ENCODE measurements around the gene APOB.
A peak's percentile ranks its signal among the peaks of the same experiment; 100 is the strongest.

The APOB gene, protein sequence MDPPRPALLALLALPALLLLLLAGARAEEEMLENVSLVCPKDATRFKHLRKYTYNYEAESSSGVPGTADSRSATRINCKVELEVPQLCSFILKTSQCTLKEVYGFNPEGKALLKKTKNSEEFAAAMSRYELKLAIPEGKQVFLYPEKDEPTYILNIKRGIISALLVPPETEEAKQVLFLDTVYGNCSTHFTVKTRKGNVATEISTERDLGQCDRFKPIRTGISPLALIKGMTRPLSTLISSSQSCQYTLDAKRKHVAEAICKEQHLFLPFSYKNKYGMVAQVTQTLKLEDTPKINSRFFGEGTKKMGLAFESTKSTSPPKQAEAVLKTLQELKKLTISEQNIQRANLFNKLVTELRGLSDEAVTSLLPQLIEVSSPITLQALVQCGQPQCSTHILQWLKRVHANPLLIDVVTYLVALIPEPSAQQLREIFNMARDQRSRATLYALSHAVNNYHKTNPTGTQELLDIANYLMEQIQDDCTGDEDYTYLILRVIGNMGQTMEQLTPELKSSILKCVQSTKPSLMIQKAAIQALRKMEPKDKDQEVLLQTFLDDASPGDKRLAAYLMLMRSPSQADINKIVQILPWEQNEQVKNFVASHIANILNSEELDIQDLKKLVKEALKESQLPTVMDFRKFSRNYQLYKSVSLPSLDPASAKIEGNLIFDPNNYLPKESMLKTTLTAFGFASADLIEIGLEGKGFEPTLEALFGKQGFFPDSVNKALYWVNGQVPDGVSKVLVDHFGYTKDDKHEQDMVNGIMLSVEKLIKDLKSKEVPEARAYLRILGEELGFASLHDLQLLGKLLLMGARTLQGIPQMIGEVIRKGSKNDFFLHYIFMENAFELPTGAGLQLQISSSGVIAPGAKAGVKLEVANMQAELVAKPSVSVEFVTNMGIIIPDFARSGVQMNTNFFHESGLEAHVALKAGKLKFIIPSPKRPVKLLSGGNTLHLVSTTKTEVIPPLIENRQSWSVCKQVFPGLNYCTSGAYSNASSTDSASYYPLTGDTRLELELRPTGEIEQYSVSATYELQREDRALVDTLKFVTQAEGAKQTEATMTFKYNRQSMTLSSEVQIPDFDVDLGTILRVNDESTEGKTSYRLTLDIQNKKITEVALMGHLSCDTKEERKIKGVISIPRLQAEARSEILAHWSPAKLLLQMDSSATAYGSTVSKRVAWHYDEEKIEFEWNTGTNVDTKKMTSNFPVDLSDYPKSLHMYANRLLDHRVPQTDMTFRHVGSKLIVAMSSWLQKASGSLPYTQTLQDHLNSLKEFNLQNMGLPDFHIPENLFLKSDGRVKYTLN (N-terminal part only)

DNA sequence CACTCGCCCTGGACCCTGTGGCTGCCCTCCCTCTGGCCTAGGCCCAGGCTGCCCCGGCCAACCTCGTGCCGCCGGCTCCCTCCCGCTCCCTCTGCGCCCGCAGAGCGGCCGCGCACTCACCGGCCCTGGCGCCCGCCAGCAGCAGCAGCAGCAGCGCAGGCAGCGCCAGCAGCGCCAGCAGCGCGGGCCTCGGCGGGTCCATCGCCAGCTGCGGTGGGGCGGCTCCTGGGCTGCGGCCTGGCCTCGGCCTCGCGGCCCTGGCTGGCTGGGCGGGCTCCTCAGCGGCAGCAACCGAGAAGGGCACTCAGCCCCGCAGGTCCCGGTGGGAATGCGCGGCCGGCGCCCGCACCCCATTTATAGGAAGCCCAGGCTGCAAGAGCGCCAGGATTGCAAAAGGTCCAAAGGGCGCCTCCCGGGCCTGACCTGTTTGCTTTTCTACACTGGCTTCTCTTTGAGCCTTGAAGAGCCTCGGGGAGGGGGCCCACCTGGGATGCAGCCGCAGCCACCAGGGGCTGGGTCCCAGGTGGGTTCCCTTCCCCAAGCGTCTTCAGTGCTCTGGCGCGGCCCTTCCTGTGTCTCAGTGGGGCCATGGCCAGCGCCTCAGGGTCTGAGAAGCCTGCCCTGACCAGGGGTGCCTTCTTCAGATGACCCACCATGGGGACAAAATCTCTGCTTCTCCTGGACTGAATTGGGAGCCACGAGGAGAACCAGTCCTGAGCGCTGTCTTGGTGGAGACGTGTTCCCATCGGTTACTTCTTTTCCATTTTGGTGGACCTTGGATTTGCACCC, at the start of gene APOB:
APOB (minus strand) TSS at position 330 of the 789 bp plus-strand sequence; CDS start at position 202, 128 bp downstream.
- Mint-ChIP-seq H3K27ac (no peak within 1 kb of the TSS), H3K4me3 (no peak within 1 kb of the TSS), H3K36me3 (no peaks in the 10 kb centered on the region), H3K4me1 (no peaks in the 10 kb centered on the region), H3K9me3 (no peaks in the 10 kb centered on the region)
- DNase-seq (ENCODE audit: low spot score in 2 of 2), result no peak
- peak; percentile 41 for ATAC-seq

DNA sequence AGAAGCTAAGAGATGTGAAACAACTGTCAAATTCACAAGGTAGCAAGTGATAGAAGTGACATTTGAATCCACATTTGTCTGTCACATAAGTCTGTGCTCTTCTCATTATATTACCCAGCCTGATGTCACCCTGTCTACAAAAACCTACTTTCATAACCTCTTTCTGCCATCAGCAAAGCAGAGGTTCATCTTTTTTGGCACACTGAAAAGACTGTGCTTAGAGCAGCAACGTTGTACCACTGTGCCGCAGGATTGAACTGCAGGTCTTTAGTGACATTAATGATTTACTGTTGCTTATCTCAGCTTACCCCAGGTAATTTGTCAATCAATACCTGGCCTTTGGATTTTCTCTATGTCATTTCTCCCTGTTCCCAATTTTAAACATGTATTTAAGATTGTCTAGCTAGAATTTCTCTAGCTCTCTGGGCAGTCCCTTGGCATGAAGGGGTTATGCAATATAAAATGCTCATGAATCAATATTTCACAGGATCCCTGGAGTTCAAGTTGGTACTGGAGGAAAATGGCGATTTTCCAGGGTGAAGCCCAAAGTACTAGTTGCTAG, 48.5 kb upstream of the APOB start:
- H3K4me1 Mint-ChIP-seq, result no peaks in the 10 kb centered on the region
- H3K27ac Mint-ChIP-seq, result no peak overlapping the region
- no peak for DNase-seq (ENCODE audit: low spot score in 2 of 2)
- H3K9me3 Mint-ChIP-seq, result no peaks in the 10 kb centered on the region
- H3K4me3 Mint-ChIP-seq, result no peak overlapping the region
- ATAC-seq, result no peak
- H3K36me3 Mint-ChIP-seq, result no peaks in the 10 kb centered on the region

- H3K4me3 Mint-ChIP-seq, result no peak overlapping the region
- H3K4me1 Mint-ChIP-seq, result no peaks in the 10 kb centered on the region
- no peaks in the 10 kb centered on the region for H3K9me3 Mint-ChIP-seq
- ATAC-seq (no peak), DNase-seq (ENCODE audit: low spot score in 2 of 2) (no peak)
- H3K36me3 Mint-ChIP-seq, result no peaks in the 10 kb centered on the region
- no peak overlapping the region for H3K27ac Mint-ChIP-seq
These were observed 40.5 kb upstream of the APOB start for GRCh38 chr2:21084401-21084800.

DNA sequence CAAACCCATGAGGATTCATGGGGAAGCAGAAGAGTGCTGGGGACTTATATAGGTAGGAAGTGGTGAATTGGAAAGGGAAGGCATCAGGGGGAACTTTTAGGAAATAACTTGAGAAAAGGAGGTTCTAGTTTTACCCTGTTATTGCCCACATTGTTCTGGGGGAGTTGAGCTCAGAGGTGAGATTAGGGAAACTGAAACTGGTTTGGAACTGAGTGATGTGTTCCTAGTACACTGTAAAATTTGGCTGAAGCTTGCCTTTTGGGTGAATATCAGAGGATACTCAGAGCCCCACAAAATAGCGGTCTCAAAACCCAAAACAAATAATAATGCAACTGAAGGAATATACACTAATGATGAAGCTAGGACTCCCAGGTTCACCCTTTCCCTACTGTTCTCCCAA, 39.6 kb upstream of the APOB start:
- H3K4me3 Mint-ChIP-seq, result no peak overlapping the region
- ATAC-seq (no peak), DNase-seq (ENCODE audit: low spot score in 2 of 2) (no peak)
- H3K9me3 Mint-ChIP-seq, result no peaks in the 10 kb centered on the region
- H3K4me1 Mint-ChIP-seq, result no peaks in the 10 kb centered on the region
- H3K36me3 Mint-ChIP-seq, result no peaks in the 10 kb centered on the region
- no peak overlapping the region for H3K27ac Mint-ChIP-seq

DNA sequence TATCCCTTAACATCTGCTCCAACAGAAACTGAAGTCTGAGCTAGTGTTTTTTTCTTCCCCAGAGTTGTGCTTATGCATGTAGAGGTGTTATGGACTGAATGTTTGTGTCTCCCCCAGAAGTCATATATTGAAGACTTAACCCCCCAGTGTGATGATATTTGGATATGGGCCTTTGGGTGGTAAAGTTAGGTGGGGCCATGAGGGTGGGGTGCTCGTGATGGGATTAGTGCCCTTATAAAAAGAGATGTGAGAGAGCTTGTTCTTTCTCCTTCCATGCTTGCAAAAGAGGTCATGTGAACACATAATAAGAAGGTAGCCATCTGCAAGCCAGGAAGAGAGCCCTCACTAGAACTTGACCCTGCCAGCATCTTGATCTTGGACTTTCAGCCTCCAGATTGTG, 34.4 kb upstream of the APOB start:
- DNase-seq (ENCODE audit: low spot score in 2 of 2) (no peak), ATAC-seq (no peak)
- Mint-ChIP-seq H3K27ac (no peak overlapping the region), H3K9me3 (no peaks in the 10 kb centered on the region), H3K36me3 (no peaks in the 10 kb centered on the region), H3K4me1 (no peaks in the 10 kb centered on the region), H3K4me3 (no peak overlapping the region)

GRCh38 chr2:21072477-21073242, 28.8 kb upstream of the APOB start:
- no peak overlapping the region for H3K4me3 Mint-ChIP-seq
- DNase-seq (ENCODE audit: low spot score in 2 of 2) (no peak), ATAC-seq (no peak)
- no peaks in the 10 kb centered on the region for H3K4me1 Mint-ChIP-seq
- no peak overlapping the region for H3K27ac Mint-ChIP-seq
- H3K36me3 Mint-ChIP-seq, result no peaks in the 10 kb centered on the region
- no peaks in the 10 kb centered on the region for H3K9me3 Mint-ChIP-seq

GRCh38 chr2:21070341-21071257, 26.7 kb upstream of the APOB start:
- ATAC-seq (no peak), DNase-seq (ENCODE audit: low spot score in 2 of 2) (no peak)
- H3K9me3 Mint-ChIP-seq, result no peaks in the 10 kb centered on the region

DNA sequence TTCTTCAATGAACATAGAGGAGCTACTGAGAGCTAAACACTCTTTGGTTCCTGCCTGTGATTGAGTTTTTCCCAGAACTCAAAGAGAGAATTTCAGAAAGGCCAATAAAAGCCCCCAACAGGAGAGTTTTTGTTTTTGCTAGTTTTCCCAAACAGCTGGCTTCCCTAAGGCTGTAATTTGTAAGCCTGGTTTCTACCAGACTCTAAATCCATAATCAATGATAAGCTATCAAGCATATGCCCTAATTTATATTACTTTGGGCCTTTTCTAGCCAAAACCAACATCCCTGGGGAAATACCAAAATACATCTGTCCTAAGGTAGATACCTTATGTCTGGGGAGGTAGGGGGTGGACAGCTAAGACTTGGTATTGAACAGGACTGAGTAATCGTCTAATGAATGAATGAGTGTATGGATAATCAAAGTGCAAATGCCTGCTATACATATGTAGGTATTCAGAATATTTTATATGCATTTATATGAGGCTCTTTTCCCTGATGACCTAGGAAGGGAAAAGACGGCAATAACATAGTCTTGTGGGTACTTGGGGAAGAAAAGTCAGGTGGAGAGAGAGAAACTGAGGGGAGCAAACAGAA, 26.0 kb upstream of the APOB start:
- Mint-ChIP-seq H3K4me1 (no peaks in the 10 kb centered on the region), H3K9me3 (no peaks in the 10 kb centered on the region), H3K27ac (no peak overlapping the region), H3K36me3 (no peaks in the 10 kb centered on the region), H3K4me3 (no peak overlapping the region)
- DNase-seq (ENCODE audit: low spot score in 2 of 2), result no peak
- no peak for ATAC-seq

More at GRCh38 chr2:21070341-21071257, 26.7 kb upstream of the APOB start:
- no peak overlapping the region for H3K4me3 Mint-ChIP-seq
- no peaks in the 10 kb centered on the region for H3K36me3 Mint-ChIP-seq
- H3K27ac Mint-ChIP-seq, result no peak overlapping the region
- no peaks in the 10 kb centered on the region for H3K4me1 Mint-ChIP-seq

DNA sequence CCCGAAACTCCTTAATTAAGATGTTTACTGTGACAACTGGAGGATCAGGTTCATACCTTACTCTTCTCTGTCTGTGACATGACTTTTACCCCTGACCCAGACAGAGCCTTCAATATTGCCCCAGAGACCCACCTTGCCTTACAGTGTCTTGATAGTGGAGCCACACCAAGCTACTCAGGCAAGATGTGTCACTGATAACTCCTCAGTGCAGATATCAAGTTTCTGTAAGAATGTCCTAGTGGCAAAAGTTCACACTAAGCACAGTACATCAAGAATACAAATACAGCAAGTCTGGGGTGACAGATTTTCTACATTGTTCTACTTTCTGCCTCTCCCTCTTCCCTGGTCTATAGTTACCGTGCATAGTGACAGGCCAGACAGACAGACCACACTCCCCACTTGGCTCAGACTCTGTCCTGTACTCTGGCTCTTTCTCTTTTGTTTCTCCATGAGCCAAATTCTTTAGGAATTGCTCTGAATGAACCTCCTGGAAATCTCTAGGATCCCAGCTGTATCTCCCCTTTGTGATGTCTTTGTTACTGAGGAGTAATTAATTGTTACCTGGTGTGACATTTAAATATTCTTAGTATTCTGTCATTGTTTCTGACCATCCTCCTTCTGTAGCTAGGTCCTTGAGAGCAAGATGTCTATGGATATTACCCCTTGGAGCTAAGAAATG, 24.1 kb upstream of the APOB start:
- Mint-ChIP-seq H3K27ac (no peak overlapping the region), H3K4me3 (no peak overlapping the region), H3K4me1 (no peaks in the 10 kb centered on the region), H3K9me3 (no peaks in the 10 kb centered on the region), H3K36me3 (no peaks in the 10 kb centered on the region)
- DNase-seq (ENCODE audit: low spot score in 2 of 2) (no peak), ATAC-seq (peak; percentile 34)

DNA sequence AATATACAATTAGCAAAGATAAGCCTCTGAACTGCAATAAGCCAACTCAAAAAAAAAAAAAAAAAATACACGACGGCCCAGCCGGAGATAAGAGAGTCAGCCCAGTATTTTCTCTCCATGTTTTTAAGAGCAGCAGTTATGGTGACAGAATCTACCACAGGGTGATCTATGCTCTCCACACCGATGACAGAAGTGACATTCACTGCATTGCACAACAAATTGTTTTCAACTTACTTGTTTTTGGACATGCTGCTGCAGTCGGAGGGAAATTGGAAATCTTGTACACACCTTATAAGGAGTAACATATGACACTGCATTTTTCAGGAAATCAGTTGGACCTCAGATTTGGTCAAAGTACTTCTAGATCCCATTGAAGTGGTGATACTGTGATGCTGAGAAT, 23.3 kb upstream of the APOB start:
- H3K36me3 Mint-ChIP-seq, result no peaks in the 10 kb centered on the region
- DNase-seq (ENCODE audit: low spot score in 2 of 2) (no peak), ATAC-seq (no peak)
- no peak overlapping the region for H3K27ac Mint-ChIP-seq
- no peak overlapping the region for H3K4me3 Mint-ChIP-seq
- H3K4me1 Mint-ChIP-seq, result no peaks in the 10 kb centered on the region
- H3K9me3 Mint-ChIP-seq, result no peaks in the 10 kb centered on the region

- no peak overlapping the region for H3K27ac Mint-ChIP-seq
- ATAC-seq (no peak), DNase-seq (ENCODE audit: low spot score in 2 of 2) (no peak)
- no peaks in the 10 kb centered on the region for H3K9me3 Mint-ChIP-seq
- no peaks in the 10 kb centered on the region for H3K4me1 Mint-ChIP-seq
- H3K4me3 Mint-ChIP-seq, result no peak overlapping the region
- H3K36me3 Mint-ChIP-seq, result no peaks in the 10 kb centered on the region
These were observed 16.2 kb upstream of the APOB start for GRCh38 chr2:21059885-21060610.

DNA sequence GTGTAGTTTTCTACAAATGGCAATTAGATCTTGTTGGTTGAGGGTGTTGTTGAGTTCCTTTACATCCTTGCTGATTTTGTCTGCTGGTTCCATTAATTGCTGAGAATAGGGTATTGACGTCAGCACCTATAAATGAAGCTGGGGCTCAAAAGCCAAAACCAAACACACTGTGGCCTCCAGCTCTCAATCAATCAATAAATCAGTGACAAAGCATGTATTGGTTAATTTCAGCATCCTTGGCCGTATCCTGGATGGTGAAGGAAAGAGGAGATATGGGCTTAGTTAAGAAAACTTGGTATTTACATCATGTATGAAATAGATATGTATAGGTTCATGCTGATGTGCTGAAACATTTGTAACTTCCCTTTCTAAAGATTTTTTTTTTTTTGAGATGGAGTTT, 13.2 kb upstream of the APOB start:
- Mint-ChIP-seq H3K4me1 (no peaks in the 10 kb centered on the region), H3K4me3 (no peak overlapping the region), H3K9me3 (no peaks in the 10 kb centered on the region), H3K27ac (no peak overlapping the region), H3K36me3 (no peaks in the 10 kb centered on the region)
- DNase-seq (ENCODE audit: low spot score in 2 of 2), result no peak
- no peak for ATAC-seq

All from stimulated activated effector memory CD8-positive, alpha-beta T cell treated with anti-CD3 and anti-CD28 coated beads, Interleukin-12 subunit alpha, Interleukin-12 subunit beta, amount 100 ng/mL, for 72 hours (primary cell).